IPS DF 6.9 (cell line): ENCODE data around the gene MACROH2A2.
"Not testable (repeated sequence)": the region's sequence is repeated elsewhere in the genome, so short reads cannot be mapped to it uniquely, and the experiment has no call there.

Source experiments
- DNase-seq: peaks from one replicate; pipeline ENCODE4 v3.0.0-alpha.2; 2013; ENCODE audit warnings: low read depth, low spot score
- H3K27ac ChIP-seq: one replicate; pipeline ENCODE4 v1.5.1; 2013; ENCODE audit warnings: low read length, control low read depth
- H3K27me3 ChIP-seq: 2 replicates; pipeline ENCODE4 v1.6.1; 2013; ENCODE audit warnings: mild to moderate bottlenecking, low read length; ENCODE audit not compliant: control insufficient read depth, insufficient read depth
- H3K36me3 ChIP-seq: 2 replicates; pipeline ENCODE4 v1.6.1; 2013; ENCODE audit warnings: low read length; ENCODE audit not compliant: control insufficient read depth, insufficient read depth
- H3K4me1 ChIP-seq: 2 replicates; pipeline ENCODE4 v1.6.1; 2013; ENCODE audit warnings: low read length; ENCODE audit not compliant: control insufficient read depth, insufficient read depth
- H3K4me3 ChIP-seq: 2 replicates; pipeline ENCODE4 v1.5.1; 2013; ENCODE audit warnings: mild to moderate bottlenecking, low read length
- H3K9me3 ChIP-seq: 2 replicates; pipeline ENCODE4 v1.6.1; 2013; ENCODE audit warnings: low read length, inconsistent platforms; ENCODE audit not compliant: control insufficient read depth, insufficient read depth
- WGBS: extraction: QIAGEN DNeasy Blood & Tissue Kit; methylation state at CpG from one replicate; pipeline ENCODE4 v1.1.7; 2013; ENCODE audit warnings: mixed read lengths, missing lambda C conversion rate; ENCODE audit not compliant: insufficient read length, insufficient coverage; 5-methylcytosine and 5-hydroxymethylcytosine counted together

MACROH2A2 gene

DNA sequence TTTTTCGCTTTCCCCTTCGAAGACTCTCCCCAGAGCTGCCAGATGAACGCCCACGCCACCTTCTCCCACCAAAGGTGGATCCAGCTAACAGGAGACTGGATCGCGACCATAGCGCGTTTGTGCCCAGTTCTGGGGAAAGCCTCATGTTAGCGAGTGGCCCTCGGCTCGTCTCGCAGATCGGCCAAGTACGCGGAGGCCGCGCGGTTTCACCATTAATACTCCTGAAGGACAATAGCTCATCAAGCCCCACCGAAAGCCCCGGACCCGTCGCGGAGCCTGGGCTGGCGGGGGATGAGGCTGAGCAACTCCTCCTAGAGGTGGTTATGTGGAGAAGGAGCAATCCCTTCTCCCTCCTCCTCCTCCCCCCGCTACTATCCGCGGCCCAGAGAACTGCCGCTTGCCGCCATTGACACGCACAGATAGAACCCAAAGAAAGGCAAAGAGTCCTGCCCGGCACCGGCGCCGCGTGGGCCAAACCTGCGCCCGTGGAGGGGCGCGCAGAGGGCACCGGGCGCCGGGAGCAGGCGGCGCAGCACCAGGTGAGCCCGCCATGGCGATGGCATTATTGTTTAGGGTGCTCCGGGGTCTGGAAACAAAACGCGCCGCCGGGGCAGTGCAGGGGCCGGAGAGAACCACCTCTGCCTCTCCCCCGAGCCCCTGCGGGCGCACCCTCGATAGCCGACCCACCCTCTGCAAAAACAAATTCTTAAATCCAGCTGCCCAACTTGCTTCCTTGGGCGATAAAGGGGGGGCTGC, at the start of gene MACROH2A2:
Gene MACROH2A2 (plus strand): TSS at position 385 of the 756 bp plus-strand sequence. CDS start 22,813 bp downstream, outside the sequence.
- no peak for DNase-seq
- Histone ChIP-seq H3K4me3 (peak within 1 kb of the TSS; percentile 62; the same call in 1 of the 2 replicates), H3K27ac (no peak within 1 kb of the TSS), H3K36me3 (no peaks in the 10 kb centered on the region), H3K4me1 (0 out of 2 replicates have a peak, but pooled peaks cover 1% of the 10 kb centered on the region), H3K27me3 (peaks cover 46% of the 10 kb centered on the region), H3K9me3 (no peaks in the 10 kb centered on the region; the same call in 1 of the 2 replicates)
- WGBS, result no CpG with 5 or more reads among the region's 58 CpGs

DNA sequence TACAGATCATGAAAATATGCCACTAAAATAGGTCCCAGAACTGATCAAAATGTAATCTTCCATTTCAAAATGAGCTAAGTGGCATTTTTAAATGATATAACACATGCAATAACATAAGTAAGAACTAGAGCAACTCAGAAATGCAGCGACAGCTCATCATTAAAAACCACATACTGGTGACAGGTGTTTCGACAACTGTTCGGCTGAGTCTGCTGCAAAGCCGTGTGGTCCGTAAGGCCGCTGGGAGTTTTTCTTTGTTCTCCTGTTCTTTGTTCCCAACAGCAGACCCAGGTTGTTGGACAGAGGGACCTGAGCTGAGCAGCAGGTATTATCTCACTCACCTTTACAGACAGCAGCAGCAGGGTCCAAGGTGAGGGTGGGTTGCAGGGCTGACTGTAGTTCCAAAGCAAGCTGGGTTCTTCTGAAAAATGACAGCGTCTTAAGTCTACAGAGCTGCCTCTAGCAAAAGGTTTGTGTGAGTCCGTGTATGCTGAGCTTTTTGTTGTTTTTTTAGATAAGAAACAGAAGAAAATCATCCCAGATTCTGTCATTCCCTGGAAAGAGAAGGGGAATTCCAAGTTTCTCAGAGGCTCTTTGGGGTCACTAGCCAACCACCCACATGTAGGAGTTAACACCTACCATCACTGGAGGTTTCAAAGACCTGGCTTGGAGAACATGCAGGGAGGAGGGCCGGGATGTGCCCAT, 45.4 kb upstream of the MACROH2A2 start:
- H3K27me3 ChIP-seq, result no peaks in the 10 kb centered on the region
- H3K9me3 ChIP-seq, result no peaks in the 10 kb centered on the region
- no CpG with 5 or more reads among the region's 9 CpGs for WGBS

GRCh38 chr10:70031215-70031614, 21.4 kb upstream of the MACROH2A2 start:
- H3K27ac ChIP-seq, result no peak overlapping the region
- H3K4me3 ChIP-seq, result no peak overlapping the region
- H3K27me3 ChIP-seq, result no peaks in the 10 kb centered on the region
- H3K4me1 ChIP-seq, result no peaks in the 10 kb centered on the region
- H3K9me3 ChIP-seq, result no peaks in the 10 kb centered on the region
- no peaks in the 10 kb centered on the region for H3K36me3 ChIP-seq
- DNase-seq, result no peak

More for the DNA sequence above, 45.4 kb upstream of the MACROH2A2 start:
- no peaks in the 10 kb centered on the region for H3K4me1 ChIP-seq
- no peak overlapping the region for H3K27ac ChIP-seq
- H3K4me3 ChIP-seq, result no peak overlapping the region
- DNase-seq, result no peak
- no peaks in the 10 kb centered on the region for H3K36me3 ChIP-seq

- no peaks in the 10 kb centered on the region for H3K27me3 ChIP-seq
- no peaks in the 10 kb centered on the region for H3K36me3 ChIP-seq
- no peak overlapping the region for H3K27ac ChIP-seq
- H3K9me3 ChIP-seq, result no peaks in the 10 kb centered on the region
- DNase-seq, result no peak
- WGBS, result no CpG with 5 or more reads among the region's 5 CpGs
- no peak overlapping the region for H3K4me3 ChIP-seq
- no peaks in the 10 kb centered on the region for H3K4me1 ChIP-seq
These were observed 19.9 kb upstream of the MACROH2A2 start for GRCh38 chr10:70032667-70033289.

- Histone ChIP-seq H3K4me3 (no peak overlapping the region), H3K4me1 (no peaks in the 10 kb centered on the region), H3K27me3 (no peaks in the 10 kb centered on the region), H3K9me3 (no peaks in the 10 kb centered on the region), H3K36me3 (no peaks in the 10 kb centered on the region), H3K27ac (no peak overlapping the region)
- WGBS, result no CpG with 5 or more reads among the region's 4 CpGs
- DNase-seq, result no peak
These were observed 18.4 kb upstream of the MACROH2A2 start for GRCh38 chr10:70034232-70034631.

- Histone ChIP-seq H3K4me1 (no peaks in the 10 kb centered on the region), H3K27me3 (no peaks in the 10 kb centered on the region), H3K9me3 (no peaks in the 10 kb centered on the region), H3K4me3 (no peak overlapping the region), H3K27ac (no peak overlapping the region), H3K36me3 (no peaks in the 10 kb centered on the region)
- no CpG with 5 or more reads among the region's 1 CpG for WGBS
- no peak for DNase-seq
These were observed 17.1 kb upstream of the MACROH2A2 start for GRCh38 chr10:70035531-70035930.

DNA sequence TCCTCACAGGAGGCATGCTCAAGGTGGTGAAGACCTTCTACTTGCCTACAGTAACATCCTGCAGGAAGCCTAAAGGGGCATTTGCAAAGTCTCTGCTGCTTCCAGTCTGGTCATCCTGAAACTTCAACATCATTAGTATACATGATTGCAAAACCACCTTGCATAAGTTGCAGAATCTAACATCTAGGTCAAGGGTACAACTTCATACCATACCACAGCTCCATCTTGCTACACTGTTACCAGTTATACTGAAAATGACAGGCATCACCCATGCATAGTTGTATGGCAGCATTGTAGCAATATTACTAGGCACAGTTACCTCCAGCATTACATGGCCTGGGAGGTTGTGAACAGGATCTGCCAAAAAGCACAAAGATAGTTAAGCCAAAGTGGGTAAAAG, 13.7 kb upstream of the MACROH2A2 start:
- peaks cover 6% of the 10 kb centered on the region for H3K27me3 ChIP-seq
- no peak overlapping the region for H3K4me3 ChIP-seq
- H3K9me3 ChIP-seq, result no peaks in the 10 kb centered on the region
- DNase-seq, result no peak
- H3K27ac ChIP-seq, result no peak overlapping the region
- no peaks in the 10 kb centered on the region for H3K36me3 ChIP-seq
- peaks cover 3% of the 10 kb centered on the region; the same call in 1 of the 2 replicates for H3K4me1 ChIP-seq

- no peak overlapping the region for H3K27ac ChIP-seq
- no CpG with 5 or more reads among the region's 2 CpGs for WGBS
- H3K4me3 ChIP-seq, result no peak overlapping the region
These were observed 11.6 kb upstream of the MACROH2A2 start for GRCh38 chr10:70041016-70041415.

DNA sequence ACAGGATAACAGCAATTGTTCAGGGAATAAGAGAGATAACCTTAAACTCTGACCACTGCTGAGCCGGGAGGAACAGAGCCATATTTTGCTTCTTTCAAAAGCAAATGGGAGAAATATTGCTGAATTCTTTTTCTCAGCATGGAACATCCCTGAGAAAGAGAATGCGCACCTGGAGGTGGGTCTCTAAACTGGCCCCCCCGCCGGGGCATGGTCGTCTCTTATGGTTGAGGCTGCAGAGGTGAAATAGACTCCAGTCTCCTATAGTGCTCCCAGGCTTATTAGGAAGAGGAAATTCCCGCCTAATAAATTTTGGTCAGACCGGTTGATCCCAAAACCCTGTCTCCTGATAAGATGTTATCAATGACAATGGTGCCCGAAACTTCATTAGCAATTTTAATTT, 10.9 kb upstream of the MACROH2A2 start:
- WGBS, result no CpG with 5 or more reads among the region's 8 CpGs
- H3K9me3 ChIP-seq, H3K27me3 ChIP-seq, H3K36me3 ChIP-seq, DNase-seq, H3K27ac ChIP-seq, H3K4me1 ChIP-seq, H3K4me3 ChIP-seq: not testable (repeated sequence)

More at GRCh38 chr10:70041016-70041415, 11.6 kb upstream of the MACROH2A2 start:
- H3K4me1 ChIP-seq, result peaks cover 3% of the 10 kb centered on the region; the same call in 1 of the 2 replicates
- no peaks in the 10 kb centered on the region for H3K36me3 ChIP-seq
- DNase-seq, result no peak
- H3K9me3 ChIP-seq, result no peaks in the 10 kb centered on the region
- peaks cover 6% of the 10 kb centered on the region for H3K27me3 ChIP-seq

- not testable (repeated sequence) for DNase-seq, H3K36me3 ChIP-seq, H3K4me3 ChIP-seq, H3K27ac ChIP-seq, H3K4me1 ChIP-seq, H3K9me3 ChIP-seq
- peaks cover 26% of the 10 kb centered on the region for H3K27me3 ChIP-seq
- no CpG with 5 or more reads among the region's 4 CpGs for WGBS
These were observed 5.6 kb upstream of the MACROH2A2 start for GRCh38 chr10:70047066-70047465.
